GM23338 (cell line): Measurements from ENCODE around the gene PPP1R2. TPM values are rescaled to one million over a fixed set of nuclear protein-coding genes. Genes with fewer than 3 reads are reported as not detected.
A peak's percentile ranks its signal among the peaks of the same experiment; 100 is the strongest.

ENCODE experiments used
- ATAC-seq: fragments of 200-7000 bp; cut with Tn5 transposase; 3 replicates; pipeline ENCODE4 v1.9.1; 2020
- DNase-seq: peaks from one replicate; pipeline ENCODE4 v3.0.0-alpha.2; 2015; ENCODE audit warnings: low spot score
- H2AFZ ChIP-seq: fragments of 200-600 bp; sonication (generic); 2 replicates; pipeline ENCODE4 v1.8.0; 2016; ENCODE audit warnings: antibody characterized with exemption, mild to moderate bottlenecking, moderate library complexity
- H3F3A ChIP-seq: fragments of 200-600 bp; sonication (generic); replicated peaks from 2 replicates; pipeline ENCODE4 v1.8.0; 2017; ENCODE audit warnings: antibody characterized with exemption, mixed run types, low read depth
- H3K27ac ChIP-seq: fragments of 200-600 bp; sonication (generic); 2 replicates; pipeline ENCODE4 v1.6.1; 2016; ENCODE audit warnings: low read depth
- H3K27me3 ChIP-seq: fragments of 200-600 bp; sonication (generic); 2 replicates; pipeline ENCODE4 v1.8.0; 2016; ENCODE audit warnings: mild to moderate bottlenecking, mixed run types, moderate library complexity; ENCODE audit not compliant: insufficient read depth
- H3K36me3 ChIP-seq: fragments of 200-600 bp; sonication (generic); 2 replicates; pipeline ENCODE4 v1.8.0; 2016; ENCODE audit warnings: mild to moderate bottlenecking; ENCODE audit not compliant: insufficient read depth
- H3K4me1 ChIP-seq: fragments of 200-600 bp; sonication (generic); 2 replicates; pipeline ENCODE4 v1.8.0; 2016; ENCODE audit warnings: mild to moderate bottlenecking, moderate library complexity; ENCODE audit not compliant: insufficient read depth
- H3K4me2 ChIP-seq: fragments of 200-600 bp; sonication (generic); 2 replicates; pipeline ENCODE4 v1.7.1; 2017; ENCODE audit warnings: mixed run types
- H3K4me3 ChIP-seq: fragments of 200-600 bp; sonication (generic); 2 replicates; pipeline ENCODE4 v1.6.1; 2016; ENCODE audit warnings: mixed run types
- H3K79me2 ChIP-seq: fragments of 200-600 bp; sonication (generic); replicated peaks from 2 replicates; pipeline ENCODE4 v1.8.0; 2017; ENCODE audit warnings: mild to moderate bottlenecking; ENCODE audit not compliant: insufficient read depth
- H3K9me2 ChIP-seq: fragments of 200-600 bp; sonication (generic); 2 replicates; pipeline ENCODE4 v1.8.0; 2017; ENCODE audit not compliant: insufficient read depth
- H4K20me1 ChIP-seq: fragments of 200-600 bp; sonication (generic); replicated peaks from 2 replicates; pipeline ENCODE4 v1.8.0; 2017; ENCODE audit warnings: mild to moderate bottlenecking; ENCODE audit not compliant: insufficient read depth
- H3K27ac Mint-ChIP-seq: 2 replicates; pipeline ENCODE4 v1.8.0; 2020; ENCODE audit warnings: inconsistent platforms, mild to moderate bottlenecking, moderate library complexity, mixed read lengths
- H3K27me3 Mint-ChIP-seq: 3 replicates; pipeline ENCODE4 v1.8.0; 2022; ENCODE audit warnings: low read depth, mild to moderate bottlenecking, moderate library complexity, mixed read lengths, inconsistent platforms; ENCODE audit not compliant: insufficient read depth, poor library complexity
- H3K36me3 Mint-ChIP-seq: 3 replicates; pipeline ENCODE4 v1.8.0; 2021; ENCODE audit warnings: low read depth, mild to moderate bottlenecking, inconsistent platforms, moderate library complexity, mixed read lengths
- H3K4me1 Mint-ChIP-seq: 3 replicates; pipeline ENCODE4 v1.8.0; 2020; ENCODE audit warnings: mild to moderate bottlenecking, inconsistent platforms, mixed read lengths
- H3K4me3 Mint-ChIP-seq: 3 replicates; pipeline ENCODE4 v1.8.0; 2021; ENCODE audit warnings: moderate library complexity, mild to moderate bottlenecking, inconsistent platforms, mixed read lengths
- H3K9me3 Mint-ChIP-seq: 3 replicates; pipeline ENCODE4 v1.8.0; 2020; ENCODE audit warnings: moderate library complexity, mild to moderate bottlenecking, inconsistent platforms, mixed read lengths
- CTCF ChIP-seq, 2 experiments: fragments of 200-600 bp in 1 of 2; sonication (generic) in 1 of 2; conservative IDR thresholded peaks; 2 replicates each; pipeline versions ENCODE4 v1.5.1 to v1.6.1; 2016 to 2017; ENCODE audit warnings: antibody characterized with exemption in 2 of 2, low read depth in 2 of 2, mild to moderate bottlenecking in 2 of 2, moderate library complexity in 1 of 2
- ETS1 ChIP-seq: IDR thresholded peaks from 2 replicates; pipeline ENCODE4 v1.6.1; 2016; ENCODE audit warnings: antibody characterized with exemption
- NANOG ChIP-seq: IDR thresholded peaks from 2 replicates; pipeline ENCODE4 v1.6.1; 2016; ENCODE audit warnings: antibody characterized with exemption, borderline replicate concordance
- REST ChIP-seq: IDR thresholded peaks from one replicate; pipeline ENCODE4 v1.6.1; 2018; ENCODE audit warnings: antibody characterized with exemption; ENCODE audit not compliant: unreplicated experiment
- STAT1 ChIP-seq: IDR thresholded peaks from one replicate; pipeline ENCODE4 v1.6.1; 2016; ENCODE audit warnings: antibody characterized with exemption; ENCODE audit not compliant: unreplicated experiment
- polyA plus RNA-seq: library from polyadenylated mRNA; unstranded; fragments of >200 nt; fragmentation: Nextera tagmentation; extraction: Ambion mirVana; gene quantifications from 2 replicates; pipeline ENCODE4 v1.2.1, GENCODE V29; 2016
- total RNA-seq: library from RNA; depleted of rRNA; stranded (reverse); fragments of >200 nt; shearing (Covaris generic); gene quantifications from 2 replicates; pipeline ENCODE4 v1.2.3, GENCODE V29; 2014

PPP1R2 gene
- total and polyA plus RNA-seq, 2 experiments from 2014 or later, result 45.9 to 46.8 TPM

- H3K27ac ChIP-seq, result no peak overlapping the region
- DNase-seq (no peak), ATAC-seq (no peak)
- no peak overlapping the region for H3K4me3 ChIP-seq
- H3K27me3 ChIP-seq, result no peaks in the 10 kb centered on the region
- no peaks in the 10 kb centered on the region for H3K9me2 ChIP-seq
- H3K9me3 Mint-ChIP-seq, result no peaks in the 10 kb centered on the region
- no peak overlapping the region for H3K27ac Mint-ChIP-seq
- H3K4me1 Mint-ChIP-seq, result no peaks in the 10 kb centered on the region
- H3K27me3 Mint-ChIP-seq, result no peaks in the 10 kb centered on the region
- H3K4me1 ChIP-seq, result no peaks in the 10 kb centered on the region
- no peak for TF ChIP-seq CTCF (conservative IDR thresholded peaks at IDR 0.05; ENCODE audit: low read depth in 2 of 2)
- TF ChIP-seq STAT1, result no peak
- no peak for TF ChIP-seq REST
- TF ChIP-seq NANOG, result no peak
- TF ChIP-seq ETS1, result no peak
- no peak overlapping the region for H3K4me3 Mint-ChIP-seq
- H4K20me1 ChIP-seq, result peaks cover 3% of the 10 kb centered on the region; the same call in 1 of the 2 replicates
- H3K4me2 ChIP-seq, result no peak overlapping the region
- no peak overlapping the region for H2AFZ ChIP-seq
- no peaks in the 10 kb centered on the region for H3K79me2 ChIP-seq
- H3K36me3 Mint-ChIP-seq, result no peaks in the 10 kb centered on the region
- no peaks in the 10 kb centered on the region for H3K36me3 ChIP-seq
- no peaks in the 10 kb centered on the region for H3F3A ChIP-seq
Observed at GRCh38 chr3:195524171-195524896, 18.8 kb downstream of the PPP1R2 start.

- DNase-seq (peak; percentile 46), ATAC-seq (no peak)
- Histone ChIP-seq H3K27ac (no peak overlapping the region), H4K20me1 (no peaks in the 10 kb centered on the region), H3K27me3 (no peaks in the 10 kb centered on the region), H3F3A (no peaks in the 10 kb centered on the region), H3K9me2 (no peaks in the 10 kb centered on the region), H2AFZ (no peak overlapping the region), H3K36me3 (no peaks in the 10 kb centered on the region), H3K4me3 (no peak overlapping the region), H3K4me2 (no peak overlapping the region), H3K4me1 (no peaks in the 10 kb centered on the region), H3K79me2 (no peaks in the 10 kb centered on the region)
- no peak overlapping the region for H3K27ac Mint-ChIP-seq
- H3K27me3 Mint-ChIP-seq, result no peaks in the 10 kb centered on the region
- H3K36me3 Mint-ChIP-seq, result peaks cover 12% of the 10 kb centered on the region; the same call in 2 of the 3 replicates
- H3K4me3 Mint-ChIP-seq, result no peak overlapping the region
- no peaks in the 10 kb centered on the region for H3K9me3 Mint-ChIP-seq
- H3K4me1 Mint-ChIP-seq, result no peaks in the 10 kb centered on the region
- peak in 1 of 2 experiments; percentile 94 for TF ChIP-seq CTCF (conservative IDR thresholded peaks at IDR 0.05; ENCODE audit: low read depth in 2 of 2)
Observed at GRCh38 chr3:195522254-195523023, 20.7 kb downstream of the PPP1R2 start.
